ENCODE results near the gene ZNF215. TPM values are rescaled to one million over a fixed set of nuclear protein-coding genes. Genes with fewer than 3 reads are reported as not detected.

The ZNF215 gene
- total and polyA plus RNA-seq, 2 experiments from 2014 or later, result 17.3 to 20.8 TPM

DNA sequence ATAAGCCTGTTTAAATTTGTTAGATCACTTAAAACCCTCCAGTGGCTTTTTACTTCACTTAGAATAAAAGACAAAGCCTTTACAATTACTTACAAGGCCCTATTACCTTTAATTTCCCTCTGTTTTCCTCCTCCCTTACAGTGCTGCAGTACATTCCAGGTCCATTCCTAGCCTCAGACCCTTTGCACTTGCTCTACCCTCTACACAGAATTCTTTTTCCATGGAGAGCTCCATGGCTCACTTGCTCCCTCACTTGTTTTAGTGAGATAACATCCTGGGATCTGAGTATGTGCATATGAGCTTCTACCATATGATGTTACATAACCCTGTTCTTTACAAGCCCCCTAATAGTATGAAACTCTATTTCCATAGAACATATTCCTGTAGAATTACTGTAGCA, 69.5 kb downstream of the ZNF215 start:
- Histone ChIP-seq H3F3A (replicated peaks; ENCODE audit: low read depth) (no peaks in the 10 kb centered on the region), H3K27ac (ENCODE audit: low read depth) (no peak overlapping the region), H3K4me2 (no peak overlapping the region), H3K9me2 (ENCODE audit: insufficient read depth) (no peaks in the 10 kb centered on the region), H3K27me3 (ENCODE audit: insufficient read depth) (no peaks in the 10 kb centered on the region), H3K79me2 (replicated peaks; ENCODE audit: insufficient read depth) (no peaks in the 10 kb centered on the region), H3K4me1 (ENCODE audit: insufficient read depth) (no peaks in the 10 kb centered on the region), H4K20me1 (replicated peaks; ENCODE audit: insufficient read depth) (0 out of 2 replicates have a peak, but pooled peaks cover 3% of the 10 kb centered on the region), H2AFZ (no peak overlapping the region), H3K4me3 (no peak overlapping the region), H3K36me3 (ENCODE audit: insufficient read depth) (no peaks in the 10 kb centered on the region)
- no peaks in the 10 kb centered on the region; the same call in 2 of the 3 replicates for H3K4me1 Mint-ChIP-seq
- H3K27ac Mint-ChIP-seq, result no peak overlapping the region
- ATAC-seq (peak; percentile 57), DNase-seq (ENCODE audit: low spot score) (peak; percentile 28)
- no peak overlapping the region for H3K4me3 Mint-ChIP-seq
- TF ChIP-seq, protein P1, sequence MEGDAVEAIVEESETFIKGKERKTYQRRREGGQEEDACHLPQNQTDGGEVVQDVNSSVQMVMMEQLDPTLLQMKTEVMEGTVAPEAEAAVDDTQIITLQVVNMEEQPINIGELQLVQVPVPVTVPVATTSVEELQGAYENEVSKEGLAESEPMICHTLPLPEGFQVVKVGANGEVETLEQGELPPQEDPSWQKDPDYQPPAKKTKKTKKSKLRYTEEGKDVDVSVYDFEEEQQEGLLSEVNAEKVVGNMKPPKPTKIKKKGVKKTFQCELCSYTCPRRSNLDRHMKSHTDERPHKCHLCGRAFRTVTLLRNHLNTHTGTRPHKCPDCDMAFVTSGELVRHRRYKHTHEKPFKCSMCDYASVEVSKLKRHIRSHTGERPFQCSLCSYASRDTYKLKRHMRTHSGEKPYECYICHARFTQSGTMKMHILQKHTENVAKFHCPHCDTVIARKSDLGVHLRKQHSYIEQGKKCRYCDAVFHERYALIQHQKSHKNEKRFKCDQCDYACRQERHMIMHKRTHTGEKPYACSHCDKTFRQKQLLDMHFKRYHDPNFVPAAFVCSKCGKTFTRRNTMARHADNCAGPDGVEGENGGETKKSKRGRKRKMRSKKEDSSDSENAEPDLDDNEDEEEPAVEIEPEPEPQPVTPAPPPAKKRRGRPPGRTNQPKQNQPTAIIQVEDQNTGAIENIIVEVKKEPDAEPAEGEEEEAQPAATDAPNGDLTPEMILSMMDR (conservative IDR thresholded peaks at IDR 0.05; ENCODE audit: low read depth in 2 of 2), result peak; percentile 18 to 51; a peak in 2 of 4 replicates
- TF ChIP-seq STAT1 (IDR thresholded peaks at IDR 0.05; ENCODE audit: unreplicated experiment), result no peak
- 0 out of 3 replicates have a peak, but pooled peaks cover 7% of the 10 kb centered on the region for H3K36me3 Mint-ChIP-seq (ENCODE audit: low read depth)
- H3K27me3 Mint-ChIP-seq (ENCODE audit: insufficient read depth, low read depth, poor library complexity), result no peaks in the 10 kb centered on the region
- H3K9me3 Mint-ChIP-seq, result no peaks in the 10 kb centered on the region

DNA sequence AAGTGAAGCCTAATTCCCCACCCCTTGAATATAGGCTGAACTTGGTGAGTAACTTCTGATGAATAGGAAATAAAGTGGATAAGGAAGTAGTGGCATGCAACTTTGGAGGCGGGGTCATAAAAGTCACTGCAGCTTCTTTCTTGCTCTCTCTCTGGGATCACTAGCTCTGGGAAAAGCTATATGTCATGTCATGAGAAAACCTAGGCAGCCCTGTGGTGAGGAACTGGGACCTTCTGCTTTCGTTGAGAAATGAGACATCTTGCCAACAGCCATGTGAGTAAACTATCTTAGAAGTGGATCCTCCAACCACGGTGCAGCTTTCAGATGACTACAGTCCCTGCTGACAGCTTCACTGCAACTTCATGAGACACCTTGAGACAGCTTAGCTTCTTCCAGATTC, 78.3 kb downstream of the ZNF215 start:
- Histone ChIP-seq H3K9me2 (ENCODE audit: insufficient read depth) (no peaks in the 10 kb centered on the region), H3K4me1 (ENCODE audit: insufficient read depth) (no peaks in the 10 kb centered on the region), H3K79me2 (replicated peaks; ENCODE audit: insufficient read depth) (no peaks in the 10 kb centered on the region), H3K27ac (ENCODE audit: low read depth) (no peak overlapping the region), H2AFZ (no peak overlapping the region), H3K4me2 (no peak overlapping the region), H4K20me1 (replicated peaks; ENCODE audit: insufficient read depth) (0 out of 2 replicates have a peak, but pooled peaks cover 3% of the 10 kb centered on the region), H3K4me3 (no peak overlapping the region), H3K36me3 (ENCODE audit: insufficient read depth) (no peaks in the 10 kb centered on the region), H3K27me3 (ENCODE audit: insufficient read depth) (no peaks in the 10 kb centered on the region), H3F3A (replicated peaks; ENCODE audit: low read depth) (no peaks in the 10 kb centered on the region)
- DNase-seq (ENCODE audit: low spot score) (no peak), ATAC-seq (no peak)
- Mint-ChIP-seq H3K4me1 (no peaks in the 10 kb centered on the region), H3K36me3 (ENCODE audit: low read depth) (0 out of 3 replicates have a peak, but pooled peaks cover 7% of the 10 kb centered on the region), H3K4me3 (no peak overlapping the region), H3K9me3 (no peaks in the 10 kb centered on the region), H3K27me3 (ENCODE audit: insufficient read depth, low read depth, poor library complexity) (no peaks in the 10 kb centered on the region), H3K27ac (no peak overlapping the region)
- TF ChIP-seq CREB1 (CRISPR knock-in tag; IDR thresholded peaks at IDR 0.05; ENCODE audit: low read depth) (no peak), ZNF114 (CRISPR knock-in tag; IDR thresholded peaks at IDR 0.05) (no peak), EZH2 (IDR thresholded peaks at IDR 0.05; ENCODE audit: low read depth, unreplicated experiment) (no peak), STAT1 (IDR thresholded peaks at IDR 0.05; ENCODE audit: unreplicated experiment) (no peak), EZH2phosphoT487 (IDR thresholded peaks at IDR 0.05; ENCODE audit: unreplicated experiment) (no peak), POLR2AphosphoS5 (IDR thresholded peaks at IDR 0.05; ENCODE audit: low read depth) (no peak), NANOG (IDR thresholded peaks at IDR 0.05; ENCODE audit: borderline replicate concordance) (no peak), JUNB (IDR thresholded peaks at IDR 0.05; ENCODE audit: unreplicated experiment) (no peak), ZNF331 (CRISPR knock-in tag; IDR thresholded peaks at IDR 0.05; ENCODE audit: low read depth) (no peak)
- TF ChIP-seq, protein P2, sequence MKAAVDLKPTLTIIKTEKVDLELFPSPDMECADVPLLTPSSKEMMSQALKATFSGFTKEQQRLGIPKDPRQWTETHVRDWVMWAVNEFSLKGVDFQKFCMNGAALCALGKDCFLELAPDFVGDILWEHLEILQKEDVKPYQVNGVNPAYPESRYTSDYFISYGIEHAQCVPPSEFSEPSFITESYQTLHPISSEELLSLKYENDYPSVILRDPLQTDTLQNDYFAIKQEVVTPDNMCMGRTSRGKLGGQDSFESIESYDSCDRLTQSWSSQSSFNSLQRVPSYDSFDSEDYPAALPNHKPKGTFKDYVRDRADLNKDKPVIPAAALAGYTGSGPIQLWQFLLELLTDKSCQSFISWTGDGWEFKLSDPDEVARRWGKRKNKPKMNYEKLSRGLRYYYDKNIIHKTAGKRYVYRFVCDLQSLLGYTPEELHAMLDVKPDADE (IDR thresholded peaks at IDR 0.05), result no peak
- TF ChIP-seq, protein P3, sequence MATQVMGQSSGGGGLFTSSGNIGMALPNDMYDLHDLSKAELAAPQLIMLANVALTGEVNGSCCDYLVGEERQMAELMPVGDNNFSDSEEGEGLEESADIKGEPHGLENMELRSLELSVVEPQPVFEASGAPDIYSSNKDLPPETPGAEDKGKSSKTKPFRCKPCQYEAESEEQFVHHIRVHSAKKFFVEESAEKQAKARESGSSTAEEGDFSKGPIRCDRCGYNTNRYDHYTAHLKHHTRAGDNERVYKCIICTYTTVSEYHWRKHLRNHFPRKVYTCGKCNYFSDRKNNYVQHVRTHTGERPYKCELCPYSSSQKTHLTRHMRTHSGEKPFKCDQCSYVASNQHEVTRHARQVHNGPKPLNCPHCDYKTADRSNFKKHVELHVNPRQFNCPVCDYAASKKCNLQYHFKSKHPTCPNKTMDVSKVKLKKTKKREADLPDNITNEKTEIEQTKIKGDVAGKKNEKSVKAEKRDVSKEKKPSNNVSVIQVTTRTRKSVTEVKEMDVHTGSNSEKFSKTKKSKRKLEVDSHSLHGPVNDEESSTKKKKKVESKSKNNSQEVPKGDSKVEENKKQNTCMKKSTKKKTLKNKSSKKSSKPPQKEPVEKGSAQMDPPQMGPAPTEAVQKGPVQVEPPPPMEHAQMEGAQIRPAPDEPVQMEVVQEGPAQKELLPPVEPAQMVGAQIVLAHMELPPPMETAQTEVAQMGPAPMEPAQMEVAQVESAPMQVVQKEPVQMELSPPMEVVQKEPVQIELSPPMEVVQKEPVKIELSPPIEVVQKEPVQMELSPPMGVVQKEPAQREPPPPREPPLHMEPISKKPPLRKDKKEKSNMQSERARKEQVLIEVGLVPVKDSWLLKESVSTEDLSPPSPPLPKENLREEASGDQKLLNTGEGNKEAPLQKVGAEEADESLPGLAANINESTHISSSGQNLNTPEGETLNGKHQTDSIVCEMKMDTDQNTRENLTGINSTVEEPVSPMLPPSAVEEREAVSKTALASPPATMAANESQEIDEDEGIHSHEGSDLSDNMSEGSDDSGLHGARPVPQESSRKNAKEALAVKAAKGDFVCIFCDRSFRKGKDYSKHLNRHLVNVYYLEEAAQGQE (IDR thresholded peaks at IDR 0.05; ENCODE audit: unreplicated experiment), result no peak
- TF ChIP-seq, protein P1 (conservative IDR thresholded peaks at IDR 0.05; ENCODE audit: low read depth in 2 of 2), result no peak
